IPS DF 4.7 (cell line): ENCODE results near the gene SLAMF8.
A peak's percentile ranks its signal among the peaks of the same experiment; 100 is the strongest.

Experiments used
- DNase-seq: peaks from one replicate; pipeline ENCODE4 v3.0.0-alpha.2; 2013; ENCODE audit warnings: low spot score; ENCODE audit errors: extremely low read depth

Gene SLAMF8

GRCh38 chr1:159826441-159827101 lies at the start of gene SLAMF8:
Gene SLAMF8 (plus strand): TSS chr1:159826873. CDS start chr1:159826899, 26 bp downstream.
- DNase-seq: no peak

GRCh38 chr1:159778266-159778665 lies 48.4 kb upstream of the SLAMF8 start:
- no peak for DNase-seq

GRCh38 chr1:159779403-159779851 lies 47.2 kb upstream of the SLAMF8 start:
- no peak for DNase-seq

- DNase-seq: peak; percentile 91
These were observed 45.8 kb upstream of the SLAMF8 start, which contains the start of gene DUSP23 for GRCh38 chr1:159780583-159781582. Gene DUSP23 (plus strand): TSS chr1:159780962. CDS start chr1:159781101, 139 bp downstream.

GRCh38 chr1:159781992-159782391 lies 44.7 kb upstream of the SLAMF8 start:
- DNase-seq: no peak

- no peak for DNase-seq
These were observed 42.9 kb upstream of the SLAMF8 start for GRCh38 chr1:159783724-159784123.

- DNase-seq: no peak
These were observed 40.2 kb upstream of the SLAMF8 start for GRCh38 chr1:159786465-159786864.

- no peak for DNase-seq
These were observed 39.7 kb upstream of the SLAMF8 start for GRCh38 chr1:159786966-159787365.

GRCh38 chr1:159790237-159790917 lies 36.3 kb upstream of the SLAMF8 start:
- DNase-seq: no peak

GRCh38 chr1:159791031-159791430 lies 35.6 kb upstream of the SLAMF8 start:
- no peak for DNase-seq

- DNase-seq: no peak
These were observed 35.2 kb upstream of the SLAMF8 start for GRCh38 chr1:159791461-159791860.

- DNase-seq: no peak
These were observed 31.1 kb upstream of the SLAMF8 start for GRCh38 chr1:159795534-159795933.

- peak; percentile 78 for DNase-seq
These were observed 27.8 kb upstream of the SLAMF8 start for GRCh38 chr1:159798893-159799292.

GRCh38 chr1:159799446-159799985 lies 27.2 kb upstream of the SLAMF8 start:
- no peak for DNase-seq

- DNase-seq: no peak
These were observed 26.3 kb upstream of the SLAMF8 start for GRCh38 chr1:159800177-159800930.

GRCh38 chr1:159802111-159802510 lies 24.6 kb upstream of the SLAMF8 start, which contains the start of gene FCRL6:
Gene FCRL6 (plus strand): TSS chr1:159802360. CDS start chr1:159802425, 65 bp downstream.
- DNase-seq: no peak

GRCh38 chr1:159803956-159804689 lies 22.6 kb upstream of the SLAMF8 start:
- no peak for DNase-seq

GRCh38 chr1:159804924-159805323 lies 21.7 kb upstream of the SLAMF8 start:
- no peak for DNase-seq

- DNase-seq: no peak
These were observed 10.7 kb upstream of the SLAMF8 start for GRCh38 chr1:159815926-159816325.
